Activated naive CD4-positive, alpha-beta T cell treated with anti-CD3 and anti-CD28 coated beads, Interleukin-2, amount 50 U/mL, for 72 hours (primary cell): ENCODE data around the gene ADAMTS4. TPM values are rescaled to one million over a fixed set of nuclear protein-coding genes. Genes with fewer than 3 reads are reported as not detected.
A peak's percentile ranks its signal among the peaks of the same experiment; 100 is the strongest.

Experiments
- ATAC-seq, 2 donors: fragments of 150-1000 bp; cut with Tn5 transposase; 2 replicates each; pipeline ENCODE4 v1.10.0; 2021; ENCODE audit warnings: mild to moderate bottlenecking in 2 of 2, moderate library complexity in 2 of 2
- DNase-seq, 2 donors: peaks; one replicate each; pipeline ENCODE4 v3.0.0; 2021 to 2022; ENCODE audit warnings: low spot score in 2 of 2
- H3K27ac Mint-ChIP-seq, 2 donors: one replicate each; pipeline ENCODE4 v1.8.0; 2022; ENCODE audit warnings: mild to moderate bottlenecking in 2 of 2, mixed read lengths in 2 of 2
- H3K36me3 Mint-ChIP-seq, 2 donors: one replicate each; pipeline ENCODE4 v1.8.0; 2022; ENCODE audit warnings: mixed read lengths in 2 of 2
- H3K9me3 Mint-ChIP-seq, 2 donors: one replicate each; pipeline ENCODE4 v1.8.0; 2022; ENCODE audit warnings: mixed read lengths in 2 of 2
- total RNA-seq, 2 donors: library from RNA; stranded (reverse); gene quantifications; one replicate each; pipeline ENCODE4 v1.2.3, GENCODE V29; 2022

The ADAMTS4 gene
- total RNA-seq, 2 donors from 2014 or later, result 2.7 to 4.2 TPM

GRCh38 chr1:161200992-161201835, 2.4 kb upstream of the ADAMTS4 start:
- Mint-ChIP-seq H3K36me3 (peaks cover 23 to 28% of the 10 kb centered on the region in 2 donors), H3K27ac (peak overlapping the region; percentile 95 to 97), H3K9me3 (no peaks in the 10 kb centered on the region)
- ATAC-seq (peak in 1 of 2 donors; percentile 1), DNase-seq (no peak)

GRCh38 chr1:161200421-161200991, 1.7 kb upstream of the ADAMTS4 start:
- DNase-seq, result no peak
- Mint-ChIP-seq H3K36me3 (peaks cover 23% of the 10 kb centered on the region in 2 donors), H3K9me3 (no peaks in the 10 kb centered on the region), H3K27ac (peak overlapping the region; percentile 95 to 97)
- ATAC-seq, result no peak

- ATAC-seq (no peak), DNase-seq (no peak)
- Mint-ChIP-seq H3K9me3 (no peaks in the 10 kb centered on the region), H3K36me3 (peaks cover 22% of the 10 kb centered on the region in 2 donors), H3K27ac (peak overlapping the region; percentile 95 to 97)
Measured at GRCh38 chr1:161199506-161200139, 769 bp upstream of the ADAMTS4 start.

- DNase-seq, result no peak
- no peak for ATAC-seq
- Mint-ChIP-seq H3K9me3 (no peaks in the 10 kb centered on the region), H3K36me3 (peaks cover 10% of the 10 kb centered on the region in 2 donors), H3K27ac (peak overlapping the region in 1 of 2 donors; percentile 95)
Measured at GRCh38 chr1:161198194-161198896, 509 bp downstream of the ADAMTS4 start.

GRCh38 chr1:161197560-161198193, 1.2 kb downstream of the ADAMTS4 start:
- no peak for ATAC-seq
- H3K9me3 Mint-ChIP-seq, result no peaks in the 10 kb centered on the region

GRCh38 chr1:161196521-161197451, 2.1 kb downstream of the ADAMTS4 start:
- no peak for ATAC-seq
- Mint-ChIP-seq H3K9me3 (no peaks in the 10 kb centered on the region), H3K27ac (peak overlapping the region in 1 of 2 donors; percentile 92), H3K36me3 (no peaks in the 10 kb centered on the region)
- DNase-seq, result no peak

More at GRCh38 chr1:161197560-161198193, 1.2 kb downstream of the ADAMTS4 start:
- no peak for DNase-seq
- peaks cover 6 to 8% of the 10 kb centered on the region in 2 donors for H3K36me3 Mint-ChIP-seq
- H3K27ac Mint-ChIP-seq, result peak overlapping the region; percentile 28 to 92

GRCh38 chr1:161196111-161196510, 2.7 kb downstream of the ADAMTS4 start:
- DNase-seq (no peak), ATAC-seq (no peak)
- no peaks in the 10 kb centered on the region for H3K36me3 Mint-ChIP-seq
- no peak overlapping the region for H3K27ac Mint-ChIP-seq
- H3K9me3 Mint-ChIP-seq, result no peaks in the 10 kb centered on the region

- Mint-ChIP-seq H3K9me3 (no peaks in the 10 kb centered on the region), H3K36me3 (no peaks in the 10 kb centered on the region), H3K27ac (peak overlapping the region in 1 of 2 donors; percentile 33)
- DNase-seq (no peak), ATAC-seq (no peak)
Measured at GRCh38 chr1:161195171-161195570, 3.7 kb downstream of the ADAMTS4 start.

- ATAC-seq, result no peak
- Mint-ChIP-seq H3K9me3 (no peaks in the 10 kb centered on the region), H3K27ac (peak overlapping the region in 1 of 2 donors; percentile 29), H3K36me3 (no peaks in the 10 kb centered on the region)
- no peak for DNase-seq
Measured at GRCh38 chr1:161193561-161194235, 5.2 kb downstream of the ADAMTS4 start.

- DNase-seq (peak in 1 of 2 donors; percentile 60), ATAC-seq (peak; percentile 86 to 94)
- no peaks in the 10 kb centered on the region for H3K36me3 Mint-ChIP-seq
- H3K27ac Mint-ChIP-seq, result peak overlapping the region; percentile 21 to 94
- no peaks in the 10 kb centered on the region for H3K9me3 Mint-ChIP-seq
Measured at GRCh38 chr1:161192476-161193465, 6.1 kb downstream of the ADAMTS4 start.

- Mint-ChIP-seq H3K9me3 (no peaks in the 10 kb centered on the region), H3K36me3 (no peaks in the 10 kb centered on the region), H3K27ac (no peak overlapping the region)
- DNase-seq (no peak), ATAC-seq (no peak)
Measured at GRCh38 chr1:161191971-161192370, 6.9 kb downstream of the ADAMTS4 start.

- DNase-seq (no peak), ATAC-seq (no peak)
- Mint-ChIP-seq H3K9me3 (peaks cover 0 to under 1% of the 10 kb centered on the region in 2 donors), H3K27ac (no peak overlapping the region), H3K36me3 (no peaks in the 10 kb centered on the region)
Measured at GRCh38 chr1:161190962-161191521, 7.8 kb downstream of the ADAMTS4 start.

- Mint-ChIP-seq H3K9me3 (peaks cover 0 to 9% of the 10 kb centered on the region in 2 donors), H3K36me3 (no peaks in the 10 kb centered on the region), H3K27ac (no peak overlapping the region)
- ATAC-seq (no peak), DNase-seq (no peak)
Measured at GRCh38 chr1:161189036-161189435, 9.8 kb downstream of the ADAMTS4 start.

GRCh38 chr1:161188381-161188780, 10.5 kb downstream of the ADAMTS4 start:
- no peak overlapping the region for H3K27ac Mint-ChIP-seq
- ATAC-seq (no peak), DNase-seq (no peak)
- H3K9me3 Mint-ChIP-seq, result peaks cover 0 to 9% of the 10 kb centered on the region in 2 donors
- H3K36me3 Mint-ChIP-seq, result no peaks in the 10 kb centered on the region
